GM19452 (cell line): ENCODE data around the gene DNAAF8.

Source experiments
- ATAC-seq: cut with Tn5 transposase; IDR thresholded peaks from one replicate; pipeline ENCODE4 v1.9.1; 2021; ENCODE audit not compliant: unreplicated experiment

DNAAF8 gene

GRCh38 chr16:4750896-4751295 is 16.6 kb downstream of the DNAAF8 start:
- no peak for ATAC-seq

GRCh38 chr16:4752351-4753100 is 18.2 kb downstream of the DNAAF8 start:
- ATAC-seq, result no peak

- no peak for ATAC-seq
Observed at GRCh38 chr16:4753227-4753626, 18.9 kb downstream of the DNAAF8 start.

DNA sequence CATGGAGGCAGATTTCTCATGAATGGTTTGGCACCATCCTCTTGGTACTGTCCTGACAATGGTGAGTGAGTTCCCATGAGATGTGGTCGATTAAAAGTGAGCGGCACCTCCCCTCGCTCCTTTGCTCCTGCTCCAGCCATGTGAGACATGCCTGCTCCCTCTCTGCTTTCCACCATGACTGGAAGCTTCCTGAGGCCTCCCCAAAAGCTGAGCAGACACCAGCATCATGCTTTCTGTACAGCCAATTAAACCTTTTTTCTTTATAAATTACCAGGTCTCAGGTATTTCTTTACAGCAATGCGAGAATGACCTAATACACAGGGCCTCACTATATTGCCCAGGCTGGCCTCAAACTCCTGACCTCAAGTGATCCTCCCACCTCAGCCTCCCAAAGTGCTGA is 20.5 kb downstream of the DNAAF8 start:
- no peak for ATAC-seq

GRCh38 chr16:4755687-4756086 is 21.4 kb downstream of the DNAAF8 start:
- no peak for ATAC-seq

- no peak for ATAC-seq
Observed at GRCh38 chr16:4760221-4760910, 26.0 kb downstream of the DNAAF8 start.

GRCh38 chr16:4762205-4762604 is 27.9 kb downstream of the DNAAF8 start:
- no peak for ATAC-seq

DNA sequence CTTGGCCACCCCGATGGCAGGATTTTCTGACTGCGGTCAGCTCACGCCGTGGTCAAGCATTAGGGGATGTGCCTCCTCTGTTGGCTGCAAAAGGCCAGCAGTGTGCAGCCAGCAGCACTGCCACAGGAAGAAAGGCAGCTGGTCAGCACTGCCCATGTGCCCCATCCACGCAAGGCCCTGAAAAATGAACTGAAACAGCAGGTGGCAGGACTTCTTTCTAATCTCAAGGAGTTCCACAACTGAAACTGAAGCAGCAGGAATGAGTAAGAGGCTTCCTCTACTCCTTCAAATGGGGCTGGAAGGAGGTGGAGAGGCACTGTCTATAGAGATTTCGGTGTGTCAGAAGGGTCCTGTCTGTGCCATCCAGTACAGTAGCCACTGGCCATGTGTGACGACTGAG is 29.5 kb downstream of the DNAAF8 start:
- ATAC-seq, result no peak

GRCh38 chr16:4765511-4766474 is 31.5 kb downstream of the DNAAF8 start:
- ATAC-seq, result no peak

GRCh38 chr16:4766875-4767628 is 32.7 kb downstream of the DNAAF8 start, which contains the start of gene ZNF500:
Gene ZNF500, minus strand, starts transcription at chr16:4767162. Its CDS starts 1,184 bp downstream, at chr16:4765978.
- peak; percentile 85 for ATAC-seq

DNA sequence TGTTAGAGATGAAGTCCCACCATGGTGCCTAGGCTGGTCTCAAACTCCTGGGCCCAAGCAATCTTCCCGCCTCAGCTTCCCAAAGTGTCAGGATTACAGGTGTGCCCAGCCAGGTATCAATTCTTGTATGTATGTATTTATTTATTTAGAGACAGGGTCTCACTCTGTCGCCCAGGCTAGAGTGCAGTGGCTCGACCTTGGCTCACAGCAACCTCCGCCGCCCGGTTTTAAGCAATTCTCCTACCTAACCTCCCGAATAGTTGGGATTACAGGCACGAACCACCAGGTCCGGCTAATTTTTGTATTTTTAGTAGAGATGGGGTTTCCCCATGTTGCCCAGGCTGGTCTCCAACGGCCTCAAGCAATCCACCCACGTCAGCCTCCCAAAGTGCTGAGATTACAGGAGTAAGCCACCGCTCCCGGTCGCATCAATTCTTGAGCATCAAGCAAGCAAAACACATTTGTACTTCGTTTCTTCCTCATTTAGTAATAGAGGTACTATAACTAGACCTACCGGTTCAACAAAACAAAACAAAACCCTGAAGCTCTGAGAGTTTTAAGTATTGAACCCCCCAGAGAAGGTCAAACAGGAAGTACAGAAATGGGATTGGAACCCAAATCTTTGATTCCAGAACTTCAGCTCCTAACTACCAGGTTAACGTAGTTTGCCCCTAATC is 33.7 kb downstream of the DNAAF8 start:
- ATAC-seq, result no peak

DNA sequence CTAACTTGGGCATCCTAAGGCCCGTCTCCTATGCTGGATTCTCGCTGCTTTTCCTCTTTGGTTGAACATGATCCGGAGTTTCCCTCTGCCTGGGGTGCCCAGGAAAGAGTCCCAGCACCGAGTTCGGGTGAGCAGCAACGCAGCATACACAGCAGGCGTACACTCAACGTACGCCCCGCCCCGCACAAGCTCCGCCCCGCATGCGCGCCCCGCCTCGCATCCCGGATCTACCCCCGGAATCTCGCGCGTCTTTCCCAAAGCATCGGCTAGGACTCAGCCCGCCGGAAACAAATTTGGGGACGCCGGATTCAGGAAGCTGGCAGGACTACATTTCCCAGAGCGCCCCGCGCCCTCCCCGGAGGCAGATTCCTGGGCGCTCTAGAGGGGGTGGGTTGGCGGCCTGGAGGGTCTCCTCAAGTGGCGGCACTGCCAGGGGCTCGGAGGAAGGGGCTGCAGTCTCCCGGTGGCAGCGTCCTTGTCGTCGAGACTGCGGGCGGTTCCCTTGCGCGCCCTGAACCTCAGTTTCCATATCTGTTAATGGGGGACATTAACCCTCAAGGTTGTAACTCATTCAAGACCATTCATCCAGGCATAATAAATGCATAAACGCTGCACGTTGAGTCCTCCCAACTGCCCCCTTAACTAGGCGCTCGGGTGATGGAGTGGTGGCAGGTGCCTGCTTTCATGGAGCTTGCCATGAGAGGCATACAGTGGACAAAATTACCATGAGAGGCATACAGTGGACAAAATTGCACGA is 34.4 kb downstream of the DNAAF8 start:
- peak; percentile 47 for ATAC-seq

DNA sequence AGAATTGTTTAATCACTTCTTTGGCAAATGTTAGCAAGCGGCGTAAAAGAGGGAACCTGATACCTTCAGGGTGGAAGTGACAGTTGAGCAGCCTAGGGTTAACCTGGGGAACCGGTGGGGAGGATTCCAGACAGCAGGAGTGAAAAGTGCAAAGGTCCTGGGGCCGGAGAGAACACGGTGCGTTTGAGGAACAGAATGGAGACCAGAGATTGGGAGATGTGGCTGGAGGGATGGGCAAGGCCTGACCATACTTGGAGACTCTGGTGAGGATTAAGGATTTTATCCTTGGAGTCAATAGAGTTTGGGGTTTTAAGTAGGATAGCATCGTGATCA is 34.9 kb downstream of the DNAAF8 start:
- no peak for ATAC-seq

DNA sequence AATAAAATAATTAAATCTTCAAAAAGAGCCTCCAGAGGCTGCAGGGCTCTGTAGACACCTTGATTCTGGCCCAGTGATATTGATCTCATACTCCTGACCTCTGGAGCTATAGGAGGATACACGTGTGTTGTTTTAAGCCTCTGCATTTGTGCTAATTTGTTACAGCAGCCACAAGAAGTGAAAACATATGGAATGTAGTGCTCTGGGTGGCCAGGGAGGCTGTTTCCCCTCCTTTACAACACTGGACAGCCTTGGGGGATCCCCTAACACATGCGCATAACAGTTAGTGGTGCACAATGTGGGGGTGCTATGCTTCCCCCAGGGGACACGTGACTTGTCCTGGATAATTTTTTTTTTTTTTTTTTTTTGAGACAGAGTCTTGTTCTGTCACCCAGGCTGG is 37.3 kb downstream of the DNAAF8 start:
- no peak for ATAC-seq

- no peak for ATAC-seq
Observed at GRCh38 chr16:4772351-4772750, 38.0 kb downstream of the DNAAF8 start.

GRCh38 chr16:4775005-4775404 is 40.7 kb downstream of the DNAAF8 start:
- no peak for ATAC-seq

GRCh38 chr16:4776141-4776705 is 41.9 kb downstream of the DNAAF8 start:
- no peak for ATAC-seq

GRCh38 chr16:4777339-4778049 is 43.2 kb downstream of the DNAAF8 start:
- ATAC-seq, result no peak

DNA sequence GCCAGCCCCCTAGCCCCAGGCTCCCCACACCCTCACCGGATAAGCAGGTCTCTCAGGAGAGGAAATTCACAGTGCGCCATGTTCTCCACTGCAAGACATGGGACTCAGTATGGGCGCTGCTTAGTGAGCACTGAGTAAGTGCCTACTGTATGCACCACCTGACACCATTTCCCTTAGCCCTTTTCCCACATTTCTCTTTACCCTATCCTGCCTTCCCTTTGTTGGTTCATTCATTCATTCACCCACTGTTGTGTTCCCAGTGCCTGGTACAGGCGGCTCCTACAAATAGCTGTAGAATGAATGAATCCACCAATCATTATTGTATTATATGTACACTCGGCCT is 43.7 kb downstream of the DNAAF8 start:
- ATAC-seq, result no peak
